GM18517 (cell line): ENCODE data around the gene ADAMTSL3.

ENCODE experiments used
- ATAC-seq: cut with Tn5 transposase; IDR thresholded peaks from one replicate; pipeline ENCODE4 v1.9.1; 2021; ENCODE audit warnings: mild to moderate bottlenecking, moderate library complexity; ENCODE audit not compliant: unreplicated experiment

ADAMTSL3 gene

GRCh38 chr15:83818591-83818990 lies 164.7 kb downstream of the ADAMTSL3 start:
- no peak for ATAC-seq

GRCh38 chr15:83830381-83830780 lies 176.5 kb downstream of the ADAMTSL3 start:
- no peak for ATAC-seq

GRCh38 chr15:83833569-83833968 lies 179.6 kb downstream of the ADAMTSL3 start:
- no peak for ATAC-seq

- ATAC-seq, result no peak
Measured at GRCh38 chr15:83835479-83835878, 181.6 kb downstream of the ADAMTSL3 start.

GRCh38 chr15:83837945-83838571 lies 184.1 kb downstream of the ADAMTSL3 start:
- no peak for ATAC-seq

- ATAC-seq, result no peak
Measured at GRCh38 chr15:83838763-83839162, 184.8 kb downstream of the ADAMTSL3 start.

GRCh38 chr15:83842281-83842680 lies 188.4 kb downstream of the ADAMTSL3 start:
- ATAC-seq, result no peak

GRCh38 chr15:83843471-83843871 lies 189.5 kb downstream of the ADAMTSL3 start:
- ATAC-seq, result no peak

GRCh38 chr15:83844742-83845141 lies 190.8 kb downstream of the ADAMTSL3 start:
- ATAC-seq, result no peak

- no peak for ATAC-seq
Measured at GRCh38 chr15:83845230-83845629, 191.3 kb downstream of the ADAMTSL3 start.

- ATAC-seq, result no peak
Measured at GRCh38 chr15:83846847-83847246, 192.9 kb downstream of the ADAMTSL3 start.

GRCh38 chr15:83848315-83849050 lies 194.6 kb downstream of the ADAMTSL3 start:
- ATAC-seq, result no peak

GRCh38 chr15:83850015-83850414 lies 196.1 kb downstream of the ADAMTSL3 start:
- no peak for ATAC-seq

GRCh38 chr15:83850501-83851245 lies 196.8 kb downstream of the ADAMTSL3 start:
- no peak for ATAC-seq

- ATAC-seq, result no peak
Measured at GRCh38 chr15:83853232-83853631, 199.3 kb downstream of the ADAMTSL3 start.

GRCh38 chr15:83854321-83854720 lies 200.4 kb downstream of the ADAMTSL3 start:
- no peak for ATAC-seq

GRCh38 chr15:83854950-83855707 lies 201.2 kb downstream of the ADAMTSL3 start:
- ATAC-seq, result no peak

- no peak for ATAC-seq
Measured at GRCh38 chr15:83855956-83856355, 202.0 kb downstream of the ADAMTSL3 start.

GRCh38 chr15:83858820-83859505 lies 205.0 kb downstream of the ADAMTSL3 start:
- no peak for ATAC-seq

- no peak for ATAC-seq
Measured at GRCh38 chr15:83866692-83867091, 212.8 kb downstream of the ADAMTSL3 start.

- no peak for ATAC-seq
Measured at GRCh38 chr15:83869341-83869740, 215.4 kb downstream of the ADAMTSL3 start.
